Stomach (tissue), 9 donors: ENCODE measurements around the gene TRAPPC3. TPM values are rescaled to one million over a fixed set of nuclear protein-coding genes. Genes with fewer than 3 reads are reported as not detected.

Experiments
- DNase-seq, 2 donors: peaks; one replicate each; pipeline versions ENCODE4 v3.0.0 to v3.0.0-alpha.2; 2013 to 2019
- H3K27ac ChIP-seq, 5 donors: fragments of 200-600 bp in 4 of 5; sonication (generic) in 4 of 5; one replicate each; pipeline ENCODE4 v1.5.1; 2013 to 2019; ENCODE audit warnings: mild to moderate bottlenecking in 1 of 5, moderate library complexity in 1 of 5
- H3K27me3 ChIP-seq, 3 donors: fragments of 200-600 bp; sonication (generic); one replicate each; pipeline ENCODE4 v1.5.1; 2017 to 2019; ENCODE audit warnings: mixed run types in 1 of 3
- H3K36me3 ChIP-seq, 4 donors: fragments of 200-600 bp; sonication (generic); 1 replicate in 3 of 4; 2 replicates in 1 of 4; pipeline ENCODE4 v1.5.1; 2016 to 2019
- H3K4me1 ChIP-seq, 4 donors: fragments of 200-600 bp; sonication (generic); one replicate each; pipeline ENCODE4 v1.5.1; 2016 to 2019
- H3K4me3 ChIP-seq, 4 donors: fragments of 200-600 bp; sonication (generic) in 3 of 4; one replicate each; pipeline ENCODE4 v1.5.1; 2016 to 2019; ENCODE audit warnings: mild to moderate bottlenecking in 1 of 4
- H3K9me3 ChIP-seq, 4 donors: fragments of 200-600 bp; sonication (generic); one replicate each; pipeline ENCODE4 v1.5.1; 2016 to 2019
- EP300 ChIP-seq: sonication (generic); formaldehyde crosslinking; IDR thresholded peaks from one replicate; pipeline ENCODE4 v1.6.1; 2017; ENCODE audit warnings: antibody characterized with exemption
- POLR2A ChIP-seq, 4 donors: fragments of 450-650 bp; IDR thresholded peaks; one replicate each; pipeline ENCODE4 v1.6.1; 2016; ENCODE audit warnings: antibody characterized with exemption in 4 of 4, control low read depth in 2 of 4, mild to moderate bottlenecking in 1 of 4, moderate library complexity in 1 of 4
- POLR2AphosphoS5 ChIP-seq, 3 donors: sonication (generic); formaldehyde crosslinking; IDR thresholded peaks; one replicate each; pipeline ENCODE4 v1.6.1; 2016; ENCODE audit warnings: antibody characterized with exemption in 3 of 3
- WGBS, 5 donors: extraction: QIAGEN DNeasy Blood & Tissue Kit in 3 of 5; methylation state at CpG; one replicate each; pipeline versions ENCODE4 v1.1.5 to v1.1.7; 2013 to 2018; 5-methylcytosine and 5-hydroxymethylcytosine counted together
- intact Hi-C: fragments of 100-400 bp; cut with DNase I; formaldehyde crosslinking; loops from one replicate; pipeline ENCODE4 v1.15.1; 2023; ENCODE audit warnings: low total_unique reads
- polyA plus RNA-seq, 3 donors: library from polyadenylated mRNA; stranded (reverse); fragments of 200-250 nt; gene quantifications; one replicate each; pipeline ENCODE4 v1.2.3, GENCODE V29; 2013
- total RNA-seq, 5 donors: library from RNA; depleted of rRNA; stranded (reverse); fragments of >200 nt; gene quantifications; one replicate each; pipeline versions ENCODE4 v1.1.0 to v1.2.3, GENCODE V29; 2014 to 2016
- TF ChIP-seq, protein P1 (sequence below), 7 experiments: fragments of 450-650 bp in 4 of 7; fragments of 200-600 bp in 3 of 7; sonication (generic) in 3 of 7; IDR thresholded peaks; one replicate each; pipeline ENCODE4 v1.5.1; 2016 to 2019; ENCODE audit warnings: antibody characterized with exemption in 7 of 7, control low read depth in 2 of 7, mild to moderate bottlenecking in 1 of 7
- donor health status: healthy with polysubstance abuse.
- donor health status: Bipolar disorder and iron deficiency.
- donor health status: healthy.

TRAPPC3 gene
- total and polyA plus RNA-seq, 8 donors = 8.9 to 64.0 (median 60.9) TPM

GRCh38 chr1:36168514-36168913 lies 19.2 kb upstream of the TRAPPC3 start:
- TF ChIP-seq POLR2A (IDR thresholded peaks at IDR 0.05) (no peak), EP300 (no peak), POLR2AphosphoS5 (IDR thresholded peaks at IDR 0.05) (no peak)
- TF ChIP-seq, protein P1, sequence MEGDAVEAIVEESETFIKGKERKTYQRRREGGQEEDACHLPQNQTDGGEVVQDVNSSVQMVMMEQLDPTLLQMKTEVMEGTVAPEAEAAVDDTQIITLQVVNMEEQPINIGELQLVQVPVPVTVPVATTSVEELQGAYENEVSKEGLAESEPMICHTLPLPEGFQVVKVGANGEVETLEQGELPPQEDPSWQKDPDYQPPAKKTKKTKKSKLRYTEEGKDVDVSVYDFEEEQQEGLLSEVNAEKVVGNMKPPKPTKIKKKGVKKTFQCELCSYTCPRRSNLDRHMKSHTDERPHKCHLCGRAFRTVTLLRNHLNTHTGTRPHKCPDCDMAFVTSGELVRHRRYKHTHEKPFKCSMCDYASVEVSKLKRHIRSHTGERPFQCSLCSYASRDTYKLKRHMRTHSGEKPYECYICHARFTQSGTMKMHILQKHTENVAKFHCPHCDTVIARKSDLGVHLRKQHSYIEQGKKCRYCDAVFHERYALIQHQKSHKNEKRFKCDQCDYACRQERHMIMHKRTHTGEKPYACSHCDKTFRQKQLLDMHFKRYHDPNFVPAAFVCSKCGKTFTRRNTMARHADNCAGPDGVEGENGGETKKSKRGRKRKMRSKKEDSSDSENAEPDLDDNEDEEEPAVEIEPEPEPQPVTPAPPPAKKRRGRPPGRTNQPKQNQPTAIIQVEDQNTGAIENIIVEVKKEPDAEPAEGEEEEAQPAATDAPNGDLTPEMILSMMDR (IDR thresholded peaks at IDR 0.05) = no peak
- H3K4me3 ChIP-seq = no peak overlapping the region
- H3K27me3 ChIP-seq = no peaks in the 10 kb centered on the region
- H3K36me3 ChIP-seq = peaks cover 30 to 50% (median 41%) of the 10 kb centered on the region in 4 donors
- intact Hi-C loops = no loop called here
- no peak for DNase-seq
- WGBS, 5 donors = 85 to 94% (median 91%) methylated on average over 3 of the region's 3 CpGs
- no peaks in the 10 kb centered on the region for H3K9me3 ChIP-seq
- H3K27ac ChIP-seq = peak overlapping the region in 2 of 5 donors; percentile 29 to 98
- peaks cover 5 to 69% (median 37%) of the 10 kb centered on the region in 4 donors for H3K4me1 ChIP-seq

DNA sequence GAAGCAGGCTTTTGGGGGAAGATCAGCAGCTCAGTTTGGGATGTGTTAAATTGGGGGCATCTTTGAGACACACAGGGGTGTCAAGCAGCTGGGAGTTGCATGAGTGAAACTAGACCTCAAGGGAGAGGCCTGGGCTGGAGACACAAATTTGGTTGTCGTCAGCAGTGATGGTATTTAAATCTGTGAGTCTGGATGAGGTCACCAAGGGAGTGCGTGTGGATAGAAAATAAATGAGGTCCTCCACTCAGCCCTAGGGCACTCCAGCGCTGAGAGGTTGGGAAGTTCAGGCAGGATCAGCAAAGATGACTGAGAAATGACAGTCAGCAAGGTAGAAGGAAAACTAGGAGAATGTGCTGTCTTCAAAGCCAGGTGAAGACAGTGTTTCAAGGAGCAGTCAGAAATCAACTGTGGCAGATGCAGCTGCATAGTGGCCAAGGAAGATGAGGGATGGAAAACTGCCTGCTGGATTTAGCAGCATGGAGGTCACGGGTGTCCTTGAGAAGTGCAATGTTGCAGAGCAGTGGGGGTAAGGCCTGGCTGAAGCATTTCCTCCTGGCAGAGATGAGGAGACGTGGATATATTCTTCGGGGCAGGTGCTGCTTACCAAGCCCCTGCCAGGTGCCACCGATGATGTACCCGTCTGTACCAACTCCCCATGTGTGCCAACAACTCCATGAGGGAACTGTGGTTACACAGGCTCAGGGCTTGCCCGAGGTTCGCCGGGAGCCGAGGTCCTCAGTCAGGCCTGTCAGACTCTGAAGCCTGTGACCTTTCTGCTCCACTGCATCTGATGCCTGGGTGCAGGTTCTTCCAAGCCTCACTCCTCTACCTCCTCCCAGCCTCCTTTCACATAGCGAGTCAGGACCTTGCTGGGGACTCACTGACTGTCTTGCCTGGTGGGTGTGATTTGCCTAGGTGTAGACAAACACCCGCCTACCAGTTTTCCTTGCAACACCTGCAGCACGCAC lies 17.9 kb upstream of the TRAPPC3 start:
- intact Hi-C loops = no loop called here
- TF ChIP-seq POLR2AphosphoS5 (IDR thresholded peaks at IDR 0.05) = no peak
- TF ChIP-seq POLR2A (IDR thresholded peaks at IDR 0.05) = no peak
- TF ChIP-seq EP300 = no peak
- TF ChIP-seq, protein P1 (IDR thresholded peaks at IDR 0.05) = no peak
- Histone ChIP-seq H3K4me3 (no peak overlapping the region), H3K27me3 (no peaks in the 10 kb centered on the region), H3K27ac (peak overlapping the region in 3 of 5 donors; percentile 49 to 98 (median 55)), H3K4me1 (peaks cover 14 to 78% (median 47%) of the 10 kb centered on the region in 4 donors), H3K36me3 (peaks cover 17 to 41% (median 28%) of the 10 kb centered on the region in 4 donors), H3K9me3 (no peaks in the 10 kb centered on the region)
- DNase-seq = no peak
- 70 to 93% (median 89%) methylated on average over 9 to 15 of the region's 15 CpGs for WGBS, 5 donors

GRCh38 chr1:36166136-36166535 lies 16.9 kb upstream of the TRAPPC3 start:
- 64 to 82% (median 73%) methylated on average over 4 of the region's 4 CpGs for WGBS, 5 donors
- Histone ChIP-seq H3K36me3 (peaks cover 6 to 31% (median 17%) of the 10 kb centered on the region in 4 donors), H3K9me3 (no peaks in the 10 kb centered on the region), H3K4me3 (no peak overlapping the region), H3K27ac (peak overlapping the region in 3 of 5 donors; percentile 49 to 98 (median 55)), H3K4me1 (peaks cover 25 to 89% (median 58%) of the 10 kb centered on the region in 4 donors), H3K27me3 (no peaks in the 10 kb centered on the region)
- intact Hi-C loops = no loop called here
- no peak for DNase-seq
- TF ChIP-seq, protein P1 (IDR thresholded peaks at IDR 0.05) = no peak
- TF ChIP-seq POLR2AphosphoS5 (IDR thresholded peaks at IDR 0.05) (no peak), POLR2A (IDR thresholded peaks at IDR 0.05) (no peak), EP300 (no peak)

DNA sequence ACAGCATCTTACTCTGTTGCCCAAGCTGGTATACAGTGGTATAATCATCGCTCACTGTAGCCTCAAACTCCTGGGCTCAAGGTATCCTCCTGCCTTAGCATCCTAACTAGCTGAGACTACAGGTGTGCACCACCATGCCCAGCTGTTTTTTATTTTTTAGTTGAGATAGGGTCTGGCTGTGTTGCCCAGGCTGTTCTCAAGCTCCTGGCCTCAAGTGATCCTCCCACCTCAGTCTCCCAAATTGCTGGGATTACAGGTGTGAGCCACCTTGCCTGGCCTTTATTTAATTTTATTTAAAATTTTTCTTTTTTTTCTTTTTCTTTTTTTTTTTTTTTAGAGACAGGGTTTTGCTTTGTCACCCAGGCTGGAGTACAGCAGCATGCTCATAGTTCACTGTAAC lies 15.9 kb upstream of the TRAPPC3 start:
- H3K27me3 ChIP-seq = no peaks in the 10 kb centered on the region
- TF ChIP-seq EP300 (no peak), POLR2AphosphoS5 (IDR thresholded peaks at IDR 0.05) (no peak)
- TF ChIP-seq, protein P1 (IDR thresholded peaks at IDR 0.05) = no peak
- intact Hi-C loops = no loop called here
- no peak overlapping the region for H3K4me3 ChIP-seq
- no peaks in the 10 kb centered on the region for H3K9me3 ChIP-seq
- peaks cover 0 to 21% (median 9%) of the 10 kb centered on the region in 4 donors for H3K36me3 ChIP-seq
- DNase-seq = no peak
- H3K4me1 ChIP-seq = peaks cover 35 to 99% (median 67%) of the 10 kb centered on the region in 4 donors
- WGBS, 5 donors = 57 to 100% (median 100%) methylated on average over 1 of the region's 1 CpG
- peak overlapping the region in 2 of 5 donors; percentile 55 to 98 for H3K27ac ChIP-seq
